ENCODE results near the gene AGXT.

AGXT gene

GRCh38 chr2:240852671-240853314 is 15.8 kb upstream of the AGXT start:
- no peak for DNase-seq (ENCODE audit: low spot score in 2 of 2)
- Mint-ChIP-seq H3K36me3 (no peaks in the 10 kb centered on the region), H3K27ac (no peak overlapping the region), H3K4me1 (no peaks in the 10 kb centered on the region), H3K9me3 (peaks cover 4% of the 10 kb centered on the region), H3K4me3 (no peak overlapping the region)
- no peak for ATAC-seq

- Mint-ChIP-seq H3K36me3 (no peaks in the 10 kb centered on the region), H3K27ac (no peak overlapping the region), H3K9me3 (peaks cover 4% of the 10 kb centered on the region), H3K4me1 (no peaks in the 10 kb centered on the region), H3K4me3 (no peak overlapping the region)
- DNase-seq (ENCODE audit: low spot score in 2 of 2) (no peak), ATAC-seq (no peak)
These were observed 13.0 kb upstream of the AGXT start for GRCh38 chr2:240855670-240856069.

GRCh38 chr2:240856151-240856980 is 12.3 kb upstream of the AGXT start:
- no peaks in the 10 kb centered on the region for H3K4me1 Mint-ChIP-seq
- no peak for ATAC-seq
- peaks cover 4% of the 10 kb centered on the region for H3K9me3 Mint-ChIP-seq
- no peaks in the 10 kb centered on the region for H3K36me3 Mint-ChIP-seq
- no peak overlapping the region for H3K4me3 Mint-ChIP-seq
- no peak overlapping the region for H3K27ac Mint-ChIP-seq
- no peak for DNase-seq (ENCODE audit: low spot score in 2 of 2)

- Mint-ChIP-seq H3K9me3 (peaks cover 4% of the 10 kb centered on the region), H3K36me3 (no peaks in the 10 kb centered on the region), H3K27ac (no peak overlapping the region), H3K4me1 (no peaks in the 10 kb centered on the region), H3K4me3 (no peak overlapping the region)
- DNase-seq (ENCODE audit: low spot score in 2 of 2) (no peak), ATAC-seq (no peak)
These were observed 11.3 kb upstream of the AGXT start for GRCh38 chr2:240857039-240858008.

GRCh38 chr2:240858321-240858720 is 10.3 kb upstream of the AGXT start:
- DNase-seq (ENCODE audit: low spot score in 2 of 2), result no peak
- Mint-ChIP-seq H3K36me3 (no peaks in the 10 kb centered on the region), H3K9me3 (peaks cover 4% of the 10 kb centered on the region), H3K4me3 (no peak overlapping the region), H3K27ac (no peak overlapping the region), H3K4me1 (no peaks in the 10 kb centered on the region)
- ATAC-seq, result no peak

GRCh38 chr2:240858871-240859270 is 9.8 kb upstream of the AGXT start:
- ATAC-seq (no peak), DNase-seq (ENCODE audit: low spot score in 2 of 2) (no peak)
- peaks cover 4% of the 10 kb centered on the region for H3K9me3 Mint-ChIP-seq
- H3K27ac Mint-ChIP-seq, result no peak overlapping the region
- H3K36me3 Mint-ChIP-seq, result no peaks in the 10 kb centered on the region
- no peaks in the 10 kb centered on the region for H3K4me1 Mint-ChIP-seq
- no peak overlapping the region for H3K4me3 Mint-ChIP-seq

GRCh38 chr2:240861547-240861946 is 7.1 kb upstream of the AGXT start:
- H3K9me3 Mint-ChIP-seq, result no peaks in the 10 kb centered on the region
- no peak overlapping the region for H3K27ac Mint-ChIP-seq
- no peak for DNase-seq (ENCODE audit: low spot score in 2 of 2)
- H3K4me1 Mint-ChIP-seq, result no peaks in the 10 kb centered on the region
- ATAC-seq, result no peak
- H3K36me3 Mint-ChIP-seq, result no peaks in the 10 kb centered on the region
- H3K4me3 Mint-ChIP-seq, result no peak overlapping the region

- ATAC-seq (no peak), DNase-seq (ENCODE audit: low spot score in 2 of 2) (no peak)
- no peaks in the 10 kb centered on the region for H3K4me1 Mint-ChIP-seq
- no peaks in the 10 kb centered on the region for H3K36me3 Mint-ChIP-seq
- no peaks in the 10 kb centered on the region for H3K9me3 Mint-ChIP-seq
- H3K27ac Mint-ChIP-seq, result no peak overlapping the region
- no peak overlapping the region for H3K4me3 Mint-ChIP-seq
These were observed 4.1 kb upstream of the AGXT start for GRCh38 chr2:240864475-240864874.

- no peaks in the 10 kb centered on the region for H3K36me3 Mint-ChIP-seq
- ATAC-seq, result no peak
- no peaks in the 10 kb centered on the region for H3K4me1 Mint-ChIP-seq
- H3K27ac Mint-ChIP-seq, result no peak overlapping the region
- DNase-seq (ENCODE audit: low spot score in 2 of 2), result no peak
- no peaks in the 10 kb centered on the region for H3K9me3 Mint-ChIP-seq
- H3K4me3 Mint-ChIP-seq, result no peak overlapping the region
These were observed 3.2 kb upstream of the AGXT start for GRCh38 chr2:240865391-240865790.

- Mint-ChIP-seq H3K4me1 (no peaks in the 10 kb centered on the region), H3K36me3 (no peaks in the 10 kb centered on the region), H3K9me3 (no peaks in the 10 kb centered on the region), H3K27ac (no peak overlapping the region), H3K4me3 (no peak overlapping the region)
- ATAC-seq (no peak), DNase-seq (ENCODE audit: low spot score in 2 of 2) (no peak)
These were observed 708 bp downstream of the AGXT start for GRCh38 chr2:240869109-240869955.

GRCh38 chr2:240869956-240870875 is 1.6 kb downstream of the AGXT start:
- no peaks in the 10 kb centered on the region for H3K36me3 Mint-ChIP-seq
- ATAC-seq (peak; percentile 22), DNase-seq (ENCODE audit: low spot score in 2 of 2) (no peak)
- no peak overlapping the region for H3K27ac Mint-ChIP-seq
- no peak overlapping the region for H3K4me3 Mint-ChIP-seq
- H3K9me3 Mint-ChIP-seq, result no peaks in the 10 kb centered on the region
- H3K4me1 Mint-ChIP-seq, result no peaks in the 10 kb centered on the region

- no peak for DNase-seq (ENCODE audit: low spot score in 2 of 2)
- H3K4me3 Mint-ChIP-seq, result no peak overlapping the region
- H3K36me3 Mint-ChIP-seq, result no peaks in the 10 kb centered on the region
- ATAC-seq, result no peak
- no peaks in the 10 kb centered on the region for H3K9me3 Mint-ChIP-seq
- H3K27ac Mint-ChIP-seq, result no peak overlapping the region
- no peaks in the 10 kb centered on the region for H3K4me1 Mint-ChIP-seq
These were observed 2.7 kb downstream of the AGXT start for GRCh38 chr2:240871071-240871958.

Data from stimulated activated effector memory CD8-positive, alpha-beta T cell treated with anti-CD3 and anti-CD28 coated beads, Interleukin-12 subunit alpha, Interleukin-12 subunit beta, amount 100 ng/mL, for 72 hours (primary cell).